IPS-18a (cell line): ENCODE measurements around the gene RNF4.
"Not testable (repeated sequence)": the region's sequence is repeated elsewhere in the genome, so short reads cannot be mapped to it uniquely, and the experiment has no call there.

ENCODE experiments used
- H3K27ac ChIP-seq: one replicate; pipeline ENCODE4 v1.5.1; 2013; ENCODE audit warnings: low read length
- H3K27me3 ChIP-seq: one replicate; pipeline ENCODE4 v1.6.1; 2013; ENCODE audit warnings: mild to moderate bottlenecking, low read length; ENCODE audit not compliant: control insufficient read depth, insufficient read depth
- H3K36me3 ChIP-seq: one replicate; pipeline ENCODE4 v1.6.1; 2013; ENCODE audit warnings: low read depth, low read length; ENCODE audit not compliant: control insufficient read depth
- H3K4me1 ChIP-seq: one replicate; pipeline ENCODE4 v1.6.1; 2013; ENCODE audit warnings: low read depth, low read length; ENCODE audit not compliant: control insufficient read depth
- H3K4me3 ChIP-seq: one replicate; pipeline ENCODE4 v1.5.1; 2013; ENCODE audit warnings: low read length
- H3K9ac ChIP-seq: one replicate; pipeline ENCODE4 v1.6.1; 2013; ENCODE audit warnings: mild to moderate bottlenecking, low read length, moderate library complexity
- H3K9me3 ChIP-seq: one replicate; pipeline ENCODE4 v1.6.1; 2013; ENCODE audit warnings: low read depth, low read length; ENCODE audit not compliant: control insufficient read depth

Gene RNF4

DNA sequence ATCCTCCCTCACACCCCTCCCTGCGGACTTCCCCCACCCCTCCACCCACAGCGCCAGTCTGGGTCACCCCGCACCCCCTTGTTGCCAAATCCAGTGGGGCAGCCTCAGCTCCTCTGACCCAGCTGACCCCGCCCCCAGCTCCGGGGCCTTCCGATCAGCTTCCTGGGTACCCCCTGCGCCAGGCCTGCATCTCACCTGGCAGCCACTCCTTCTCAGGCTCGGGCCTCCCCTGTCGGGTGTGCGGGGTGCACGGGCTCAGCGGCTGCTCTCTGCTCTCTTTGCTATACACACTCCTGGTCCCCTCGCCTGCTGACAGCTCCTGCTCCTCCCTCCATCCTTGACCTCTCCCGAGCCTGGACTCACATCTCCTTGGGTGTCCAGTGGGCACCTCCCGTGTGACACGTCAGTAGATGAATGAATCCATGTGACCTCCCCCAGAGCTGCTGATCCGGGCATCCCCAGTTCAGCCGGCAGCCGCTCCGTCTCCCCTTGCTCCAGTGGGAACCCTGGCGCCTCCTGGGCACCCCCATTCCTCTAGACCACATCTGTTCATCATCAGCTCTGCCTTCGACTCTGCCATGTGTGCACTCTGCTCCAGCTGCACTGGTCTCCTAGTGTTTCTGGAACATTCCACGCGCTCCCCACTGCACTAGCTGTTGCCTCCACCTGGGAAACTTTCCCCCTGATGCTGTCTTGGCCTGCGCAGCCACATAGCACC lies 40.3 kb upstream of the RNF4 start:
- H3K4me3 ChIP-seq = no peak overlapping the region
- no peaks in the 10 kb centered on the region for H3K36me3 ChIP-seq
- H3K27me3 ChIP-seq = no peaks in the 10 kb centered on the region
- H3K9me3 ChIP-seq = no peaks in the 10 kb centered on the region
- H3K9ac ChIP-seq = no peak overlapping the region
- no peaks in the 10 kb centered on the region for H3K4me1 ChIP-seq
- H3K27ac ChIP-seq = no peak overlapping the region

DNA sequence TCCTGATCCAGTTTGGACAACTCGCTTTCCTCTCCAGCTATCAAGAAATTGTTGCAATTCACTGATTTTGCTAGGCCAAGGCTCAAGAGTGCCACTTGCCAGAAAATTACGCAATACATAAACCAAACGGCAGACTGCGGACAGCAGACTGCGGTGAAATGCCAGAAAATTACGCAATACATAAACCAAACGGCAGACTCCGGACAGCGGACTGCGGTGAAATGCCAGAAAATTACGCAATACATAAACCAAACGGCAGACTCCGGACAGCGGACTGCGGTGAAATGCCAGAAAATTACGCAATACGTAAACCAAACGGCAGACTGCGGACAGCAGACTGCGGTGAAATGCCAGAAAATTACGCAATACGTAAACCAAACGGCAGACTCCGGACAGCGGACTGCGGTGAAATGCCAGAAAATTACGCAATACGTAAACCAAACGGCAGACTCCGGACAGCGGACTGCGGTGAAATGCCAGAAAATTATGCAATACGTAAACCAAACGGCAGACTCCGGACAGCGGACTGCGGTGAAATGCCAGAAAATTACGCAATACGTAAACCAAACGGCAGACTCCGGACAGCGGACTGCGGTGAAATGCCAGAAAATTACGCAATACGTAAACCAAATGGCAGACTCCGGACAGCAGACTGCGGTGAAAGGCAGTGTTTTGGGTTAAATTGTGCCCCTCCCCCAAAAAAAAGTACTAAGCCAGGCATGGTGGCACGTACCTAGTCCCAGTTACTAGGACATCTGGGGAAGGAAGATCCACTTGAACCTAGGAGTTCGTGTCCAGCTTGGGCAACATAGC lies 38.8 kb upstream of the RNF4 start:
- not testable (repeated sequence) for H3K27me3 ChIP-seq, H3K36me3 ChIP-seq, H3K27ac ChIP-seq, H3K9ac ChIP-seq, H3K4me3 ChIP-seq, H3K4me1 ChIP-seq, H3K9me3 ChIP-seq

DNA sequence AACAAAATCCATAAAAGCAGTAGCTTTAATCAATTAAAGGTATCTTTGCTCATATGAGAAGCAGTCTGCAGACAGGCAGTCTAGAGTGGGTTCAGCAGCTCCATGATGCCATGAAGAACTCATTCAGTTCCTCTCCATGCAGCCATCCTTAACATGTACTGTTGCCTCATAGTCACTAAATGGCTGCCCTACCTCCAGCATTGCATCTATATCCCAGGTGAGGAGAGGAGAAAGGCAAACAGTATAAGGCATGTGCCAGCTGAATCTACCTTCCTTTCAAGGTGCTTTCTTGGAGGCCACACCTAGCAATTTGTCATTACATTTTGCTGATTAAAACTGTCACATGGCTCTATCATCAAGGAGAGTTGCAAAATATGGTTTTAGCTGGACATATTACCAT lies 36.9 kb upstream of the RNF4 start:
- Histone ChIP-seq H3K4me1 (no peaks in the 10 kb centered on the region), H3K36me3 (no peaks in the 10 kb centered on the region), H3K9ac (no peak overlapping the region), H3K4me3 (no peak overlapping the region), H3K27me3 (no peaks in the 10 kb centered on the region), H3K9me3 (no peaks in the 10 kb centered on the region), H3K27ac (no peak overlapping the region)

DNA sequence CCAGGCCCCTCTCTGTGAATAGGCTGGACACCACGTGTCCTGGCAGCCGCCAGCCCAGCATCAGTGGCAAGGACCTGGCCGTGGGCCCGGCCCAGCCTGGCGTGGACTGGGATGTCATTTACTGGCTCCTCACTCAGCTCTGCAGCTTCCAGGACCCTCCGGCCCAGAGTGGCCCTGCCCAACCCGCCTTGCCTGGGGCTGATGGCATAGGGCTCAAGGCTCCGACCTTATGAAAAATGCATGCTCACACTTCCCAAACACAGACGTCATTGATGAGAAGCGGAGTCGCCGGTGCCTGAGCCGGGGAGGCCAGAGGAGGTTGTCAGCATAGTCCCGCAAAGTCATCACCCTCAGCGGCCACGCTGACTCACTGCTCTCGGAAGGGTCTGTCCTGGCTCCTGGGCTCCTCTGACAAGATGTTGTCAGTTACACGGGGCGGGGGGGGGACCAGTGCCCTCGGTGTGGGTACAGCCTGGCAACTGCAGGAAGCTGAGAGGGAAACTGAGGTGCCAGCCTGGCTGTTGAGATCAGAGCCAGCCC lies 35.8 kb upstream of the RNF4 start:
- no peaks in the 10 kb centered on the region for H3K9me3 ChIP-seq
- no peak overlapping the region for H3K4me3 ChIP-seq
- no peaks in the 10 kb centered on the region for H3K4me1 ChIP-seq
- H3K36me3 ChIP-seq = no peaks in the 10 kb centered on the region
- no peaks in the 10 kb centered on the region for H3K27me3 ChIP-seq
- no peak overlapping the region for H3K9ac ChIP-seq
- no peak overlapping the region for H3K27ac ChIP-seq

DNA sequence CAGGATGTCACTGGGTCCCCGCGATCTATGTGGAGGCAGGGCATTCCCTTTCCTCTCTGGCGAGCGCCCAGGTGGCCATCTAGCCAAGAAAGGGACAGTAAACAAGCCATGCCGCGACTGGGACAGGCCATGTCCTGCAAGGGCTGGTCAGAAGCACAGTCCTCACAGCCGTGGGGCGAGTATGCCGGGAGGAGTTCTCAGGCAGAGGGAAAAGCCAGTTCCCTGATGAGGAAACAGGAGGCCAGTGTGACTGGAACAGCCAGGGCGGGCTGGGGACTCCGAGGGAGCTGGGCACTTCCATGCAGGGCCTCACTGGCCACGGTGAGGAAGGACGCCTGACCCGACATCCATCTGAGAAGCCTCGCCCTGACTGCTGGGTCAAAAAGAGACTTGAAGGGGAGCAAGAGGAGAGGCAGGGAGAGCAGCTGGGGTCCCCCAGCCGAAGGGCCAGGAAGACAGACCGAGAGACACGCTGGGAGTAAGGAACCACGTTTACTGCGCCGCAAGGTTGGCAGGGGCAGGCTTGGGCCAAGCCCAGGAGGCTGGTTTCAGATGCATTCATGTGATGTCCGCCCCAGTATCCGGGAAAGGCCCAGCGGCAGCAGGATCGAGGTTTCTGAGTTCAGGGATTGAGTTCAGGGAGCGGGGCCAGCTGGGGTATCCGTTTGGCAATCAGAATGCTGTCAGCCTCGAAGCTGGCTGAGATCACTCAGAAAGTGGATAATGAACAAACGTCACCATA lies 35.1 kb upstream of the RNF4 start:
- H3K36me3 ChIP-seq = no peaks in the 10 kb centered on the region
- H3K27ac ChIP-seq = no peak overlapping the region
- H3K4me3 ChIP-seq = no peak overlapping the region
- H3K9me3 ChIP-seq = no peaks in the 10 kb centered on the region
- H3K9ac ChIP-seq = no peak overlapping the region
- no peaks in the 10 kb centered on the region for H3K4me1 ChIP-seq
- no peaks in the 10 kb centered on the region for H3K27me3 ChIP-seq

DNA sequence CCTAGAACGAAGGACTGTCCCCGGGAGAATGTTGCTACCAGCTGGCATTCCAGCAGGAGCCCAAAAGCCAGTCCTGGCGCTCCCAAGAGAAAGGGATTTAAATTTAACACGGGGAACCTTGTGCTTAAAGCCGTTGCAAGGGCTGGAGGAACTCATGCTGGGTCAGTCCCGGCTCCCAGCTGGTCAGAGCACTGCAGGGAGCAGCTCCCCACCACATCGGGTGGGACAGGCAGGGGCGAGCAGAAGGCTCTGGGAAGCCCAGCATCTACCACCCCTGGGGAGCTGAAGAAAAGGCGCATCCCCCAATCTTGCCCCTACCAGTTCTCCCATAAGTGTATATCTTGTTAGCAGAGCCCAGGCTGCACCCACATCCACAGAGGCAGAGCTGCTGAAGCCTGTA lies 34.5 kb upstream of the RNF4 start:
- H3K4me3 ChIP-seq = no peak overlapping the region
- no peaks in the 10 kb centered on the region for H3K9me3 ChIP-seq
- no peaks in the 10 kb centered on the region for H3K36me3 ChIP-seq
- no peak overlapping the region for H3K27ac ChIP-seq
- no peaks in the 10 kb centered on the region for H3K27me3 ChIP-seq
- H3K9ac ChIP-seq = no peak overlapping the region
- H3K4me1 ChIP-seq = no peaks in the 10 kb centered on the region

DNA sequence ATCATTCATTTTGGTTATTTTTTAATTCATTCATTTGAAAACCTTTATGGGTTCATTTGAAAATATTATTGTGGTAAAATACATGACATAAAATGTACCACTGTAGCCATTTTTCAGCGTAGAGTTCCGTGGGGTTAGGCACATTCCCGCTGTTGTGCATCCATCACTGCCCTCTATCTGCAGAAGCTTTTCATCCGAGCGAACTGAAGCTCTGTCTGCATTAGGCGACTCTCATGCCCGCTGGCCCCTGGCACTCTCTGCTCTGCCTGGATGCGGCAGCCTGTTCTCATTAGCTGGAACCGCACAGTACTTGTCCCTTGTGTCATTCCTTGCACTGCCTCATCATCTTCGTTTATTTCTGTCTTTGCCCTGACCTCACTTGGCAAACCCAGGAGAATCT lies 32.6 kb upstream of the RNF4 start:
- Histone ChIP-seq H3K36me3 (no peaks in the 10 kb centered on the region), H3K9me3 (no peaks in the 10 kb centered on the region), H3K9ac (no peak overlapping the region), H3K4me3 (no peak overlapping the region), H3K27me3 (no peaks in the 10 kb centered on the region), H3K4me1 (no peaks in the 10 kb centered on the region), H3K27ac (no peak overlapping the region)

DNA sequence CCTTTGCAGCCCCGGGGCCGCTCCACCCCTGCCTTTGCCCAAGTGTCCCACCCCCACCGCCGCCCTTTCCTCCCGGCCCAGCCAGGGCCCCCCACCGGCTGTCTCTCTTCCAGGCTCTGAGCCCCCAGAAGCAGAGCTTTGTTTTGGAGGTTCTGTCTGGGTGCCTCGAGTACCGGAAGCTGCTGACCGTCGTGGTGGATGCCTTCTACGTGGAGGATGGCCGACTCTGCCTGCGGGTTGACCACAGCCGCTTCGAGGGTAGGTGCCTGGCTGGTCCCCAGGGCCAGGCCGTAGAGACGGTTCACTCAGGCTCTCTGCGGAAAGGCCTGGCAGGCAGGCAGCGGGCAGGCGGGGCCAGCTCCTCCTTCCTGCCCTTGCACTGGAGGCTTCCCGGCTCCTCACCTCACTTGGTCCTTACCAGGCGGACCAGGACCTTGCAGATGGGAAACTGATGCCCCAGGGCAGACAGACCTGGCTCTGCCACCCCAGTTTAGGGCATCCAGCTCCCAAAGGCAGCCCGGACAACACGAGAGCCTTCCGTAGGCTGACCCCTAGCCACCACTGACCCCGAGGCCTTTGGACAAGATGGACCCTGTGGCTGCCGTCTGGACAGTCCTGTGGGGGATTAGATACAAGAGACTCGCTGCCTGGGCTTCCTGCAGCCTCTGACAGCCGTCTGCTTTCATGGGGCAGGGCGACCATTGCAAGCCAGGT lies 32.0 kb upstream of the RNF4 start:
- H3K36me3 ChIP-seq = no peaks in the 10 kb centered on the region
- H3K4me3 ChIP-seq = no peak overlapping the region
- no peaks in the 10 kb centered on the region for H3K27me3 ChIP-seq

DNA sequence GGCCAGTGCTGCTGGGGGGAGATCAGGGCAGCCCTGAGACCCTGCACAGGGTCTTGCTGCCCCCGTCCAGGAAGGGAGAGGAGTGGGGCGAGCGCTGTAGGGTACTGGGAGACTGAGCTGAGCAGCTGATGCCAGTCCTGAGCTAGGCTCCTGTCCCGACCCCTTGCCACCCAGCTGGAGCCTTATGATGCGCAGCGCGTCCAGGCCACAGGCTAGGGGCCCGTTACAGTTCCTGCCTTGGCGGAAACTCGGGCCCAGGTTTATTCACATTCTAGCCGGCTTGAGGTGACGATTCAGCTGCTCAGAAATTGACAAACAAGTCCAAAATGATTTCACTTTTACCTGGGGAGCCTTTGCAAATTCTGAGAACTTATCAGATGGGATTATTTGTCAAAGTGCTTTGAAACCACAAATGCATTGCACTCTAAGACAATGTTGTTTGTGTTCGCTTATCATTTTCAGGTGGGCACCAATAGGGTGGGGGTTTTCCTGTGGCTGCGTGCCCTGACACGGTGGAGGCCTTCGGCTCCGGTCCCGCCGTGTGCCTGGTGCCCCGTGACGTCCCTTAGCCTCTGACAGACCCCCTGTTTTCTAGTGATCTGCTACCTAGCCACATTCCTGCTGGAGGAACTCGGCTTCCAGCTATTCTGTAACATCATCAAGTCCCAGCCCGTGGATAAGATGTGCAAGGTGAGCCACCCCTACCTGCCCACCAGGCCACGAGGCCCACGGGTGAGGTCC lies 31.3 kb upstream of the RNF4 start:
- H3K36me3 ChIP-seq = no peaks in the 10 kb centered on the region
- H3K9me3 ChIP-seq = no peaks in the 10 kb centered on the region
- no peak overlapping the region for H3K4me3 ChIP-seq
- H3K9ac ChIP-seq = no peak overlapping the region
- no peaks in the 10 kb centered on the region for H3K4me1 ChIP-seq
- H3K27ac ChIP-seq = no peak overlapping the region
- no peaks in the 10 kb centered on the region for H3K27me3 ChIP-seq

More for the DNA sequence above, 32.0 kb upstream of the RNF4 start:
- no peaks in the 10 kb centered on the region for H3K4me1 ChIP-seq
- H3K9ac ChIP-seq = no peak overlapping the region
- H3K27ac ChIP-seq = no peak overlapping the region
- no peaks in the 10 kb centered on the region for H3K9me3 ChIP-seq

DNA sequence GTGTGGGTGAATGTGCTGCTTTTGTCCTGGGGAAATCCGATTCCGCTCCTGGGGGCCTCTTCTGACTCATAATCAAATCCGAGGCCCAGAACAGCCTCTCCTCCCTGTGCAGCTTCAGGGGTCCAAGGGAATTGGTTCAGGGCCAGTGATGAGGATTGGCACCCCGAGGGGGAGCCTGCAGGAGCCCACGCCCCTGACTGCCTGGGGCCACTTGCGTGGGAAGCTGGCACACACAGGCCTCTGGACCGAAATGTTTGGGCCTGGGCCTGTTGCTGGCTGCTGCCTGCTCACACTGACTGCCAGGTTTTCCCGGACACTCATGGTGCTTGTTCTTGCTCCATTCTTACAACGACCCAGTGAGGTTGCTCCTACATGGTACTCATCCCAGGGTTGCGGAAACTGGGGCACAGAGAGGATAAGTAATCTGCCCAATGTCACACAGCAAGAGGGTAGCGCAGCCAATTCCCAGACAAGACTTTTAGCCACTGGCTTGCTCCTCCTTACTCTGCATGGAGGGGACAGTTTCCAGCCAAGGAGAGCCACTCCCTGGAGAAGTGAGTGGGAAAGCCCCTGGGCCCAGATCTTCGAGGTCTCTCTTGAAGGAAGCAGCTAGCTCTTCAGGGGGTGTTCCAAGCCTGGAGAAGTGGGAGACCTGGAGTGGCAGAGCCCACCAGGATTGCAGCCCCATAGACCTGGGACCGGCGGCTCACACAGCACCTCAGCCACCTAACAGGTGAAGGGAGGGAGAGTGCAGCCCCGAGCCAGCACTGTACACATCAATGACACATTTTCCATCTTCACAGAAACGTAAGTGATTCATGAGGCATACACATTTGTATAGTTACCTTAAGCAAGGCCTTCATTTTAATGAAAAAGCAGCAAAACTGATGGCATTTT lies 29.8 kb upstream of the RNF4 start:
- no peak overlapping the region for H3K9ac ChIP-seq
- H3K36me3 ChIP-seq = no peaks in the 10 kb centered on the region
- no peaks in the 10 kb centered on the region for H3K9me3 ChIP-seq

More for the DNA sequence above, 29.8 kb upstream of the RNF4 start:
- H3K4me3 ChIP-seq = no peak overlapping the region
- H3K4me1 ChIP-seq = no peaks in the 10 kb centered on the region
- no peak overlapping the region for H3K27ac ChIP-seq
- no peaks in the 10 kb centered on the region for H3K27me3 ChIP-seq
